PC-9 (cell line): ENCODE data around the gene CALD1. TPM values are rescaled to one million over a fixed set of nuclear protein-coding genes. Genes with fewer than 3 reads are reported as not detected.
A peak's percentile ranks its signal among the peaks of the same experiment; 100 is the strongest.

ENCODE experiments used
- BruUV-seq: library from RNA; stranded (reverse); fragments of 400-500 nt; replicated peaks from 2 replicates; lab custom pipeline; 2021; lab: Mats Ljungman, UMichigan
- CTCF ChIA-PET: fragments of 300-600 bp; sonication (Branson Sonifier 250); formaldehyde crosslinking; loops from one replicate; lab custom pipeline; 2022; ENCODE audit warnings: antibody characterized with exemption; lab: Charles Lee
- POLR2A ChIA-PET: fragments of 300-600 bp; sonication (Branson Sonifier 250); formaldehyde crosslinking; loops from one replicate; lab custom pipeline; 2022; ENCODE audit warnings: antibody characterized with exemption; ENCODE audit not compliant: unreplicated experiment; lab: Charles Lee
- DNase-seq, 2 experiments: peaks; one replicate each; pipeline versions ENCODE4 v3.0.0 to v3.0.0-alpha.2; 2015 to 2022; ENCODE audit warnings: mixed read lengths in 1 of 2
- H2AFZ ChIP-seq: fragments of 200-600 bp; sonication (generic); 2 replicates; pipeline ENCODE4 v1.8.1; 2017; ENCODE audit warnings: antibody characterized with exemption
- H3F3A ChIP-seq: fragments of 200-600 bp; sonication (generic); 2 replicates; pipeline ENCODE4 v1.8.1; 2017; ENCODE audit warnings: antibody characterized with exemption, mild to moderate bottlenecking, low read depth; ENCODE audit not compliant: insufficient read depth
- H3K27ac ChIP-seq: fragments of 200-600 bp; sonication (generic); 2 replicates; pipeline ENCODE4 v1.6.1; 2016; ENCODE audit warnings: mixed run types
- H3K27me3 ChIP-seq: fragments of 200-600 bp; sonication (generic); 2 replicates; pipeline ENCODE4 v1.6.1; 2016; ENCODE audit warnings: low read depth, mixed run types; ENCODE audit not compliant: insufficient read depth
- H3K36me3 ChIP-seq: fragments of 200-600 bp; sonication (generic); 2 replicates; pipeline ENCODE4 v1.6.1; 2016; ENCODE audit warnings: low read depth, mixed run types
- H3K4me1 ChIP-seq: fragments of 200-600 bp; sonication (generic); replicated peaks from 2 replicates; pipeline ENCODE4 v1.6.1; 2016; ENCODE audit warnings: mixed run types; ENCODE audit not compliant: insufficient read depth
- H3K4me2 ChIP-seq: fragments of 200-600 bp; sonication (generic); 2 replicates; pipeline ENCODE4 v1.6.1; 2017; ENCODE audit warnings: mixed run types
- H3K4me3 ChIP-seq: fragments of 200-600 bp; sonication (generic); 2 replicates; pipeline ENCODE4 v1.6.1; 2016; ENCODE audit warnings: mixed run types
- H3K79me2 ChIP-seq: fragments of 200-600 bp; sonication (generic); 2 replicates; pipeline ENCODE4 v1.6.1; 2017; ENCODE audit warnings: low read depth, mixed run types
- H3K9me2 ChIP-seq: fragments of 200-600 bp; sonication (generic); 2 replicates; pipeline ENCODE4 v1.8.1; 2017; ENCODE audit warnings: mild to moderate bottlenecking; ENCODE audit not compliant: insufficient read depth
- H3K9me3 ChIP-seq: fragments of 200-600 bp; sonication (generic); 2 replicates; pipeline ENCODE4 v1.8.1; 2016; ENCODE audit warnings: low read depth; ENCODE audit not compliant: insufficient read depth
- H4K20me1 ChIP-seq: fragments of 200-600 bp; sonication (generic); 2 replicates; pipeline ENCODE4 v1.8.1; 2017; ENCODE audit not compliant: insufficient read depth
- CTCF ChIP-seq: fragments of 200-600 bp; sonication (generic); conservative IDR thresholded peaks from 2 replicates; pipeline ENCODE4 v1.6.1; 2017; ENCODE audit warnings: mixed run types, antibody characterized with exemption, mild to moderate bottlenecking, moderate library complexity
- EZH2 ChIP-seq: fragments of 200-600 bp; sonication (generic); IDR thresholded peaks from 2 replicates; pipeline ENCODE4 v1.8.0; 2017; ENCODE audit warnings: antibody characterized with exemption, low read depth
- intact Hi-C: fragments of 100-400 bp; cut with micrococcal nuclease; formaldehyde crosslinking; loops from one replicate; pipeline ENCODE4 v1.10.0; 2022; ENCODE audit not compliant: unreplicated experiment
- total RNA-seq: library from RNA; stranded (reverse); gene quantifications from 2 replicates; pipeline ENCODE4 v1.2.3, GENCODE V29; 2021

Gene CALD1
- total RNA-seq, 1 experiment from 2014 or later: 84.4 TPM

- intact Hi-C loops: loop anchor here (1.0 to 5.0 kb wide), 4 partner anchors 50 to 278 kb away; partner anchors contain the start of genes CALD1 and CYREN
- Histone ChIP-seq H3K4me2 (peak overlapping the region; percentile 92), H3K4me1 (peaks cover 36% of the 10 kb centered on the region), H3F3A (peaks cover 7% of the 10 kb centered on the region; the same call in 1 of the 2 replicates), H4K20me1 (no peaks in the 10 kb centered on the region), H3K27me3 (no peaks in the 10 kb centered on the region), H3K9me3 (peaks cover 15% of the 10 kb centered on the region; the same call in 1 of the 2 replicates), H2AFZ (peak overlapping the region; percentile 83), H3K9me2 (no peaks in the 10 kb centered on the region), H3K79me2 (peaks cover 23% of the 10 kb centered on the region), H3K27ac (peak overlapping the region; percentile 43), H3K4me3 (peak overlapping the region; percentile 63), H3K36me3 (no peaks in the 10 kb centered on the region)
- ChIA-PET CTCF (no interaction called here), POLR2A (interaction anchor here (0.7 kb wide), 2 partner anchors 106 to 364 kb away, joined by 8 to 11 read pairs; no protein-coding TSS in a partner anchor)
- peak in 1 of 2 experiments; percentile 58 for DNase-seq
- TF ChIP-seq EZH2 (no peak), CTCF (no peak)
- TSS peak; percentile 56 for BruUV-seq
These were observed 112.6 kb downstream of the CALD1 start for GRCh38 chr7:134891696-134892678.

- TF ChIP-seq CTCF: no peak
- no peak for TF ChIP-seq EZH2
- Histone ChIP-seq H3K79me2 (peaks cover 23% of the 10 kb centered on the region), H2AFZ (no peak overlapping the region), H4K20me1 (no peaks in the 10 kb centered on the region), H3K36me3 (no peaks in the 10 kb centered on the region), H3K9me3 (peaks cover 16% of the 10 kb centered on the region; the same call in 1 of the 2 replicates), H3K4me3 (no peak overlapping the region), H3K9me2 (no peaks in the 10 kb centered on the region), H3K4me2 (peak overlapping the region; percentile 92), H3K27me3 (no peaks in the 10 kb centered on the region), H3K27ac (no peak overlapping the region), H3F3A (0 out of 2 replicates have a peak, but pooled peaks cover 3% of the 10 kb centered on the region), H3K4me1 (peaks cover 26% of the 10 kb centered on the region)
- POLR2A ChIA-PET: interaction anchor here (0.6 kb wide), 1 partner anchor 175 kb away, joined by 4 read pairs; no protein-coding TSS in a partner anchor
- CTCF ChIA-PET: no interaction called here
- DNase-seq: no peak
- intact Hi-C loops: loop anchor here (5.0 kb wide), 2 partner anchors 49 to 186 kb away; no protein-coding TSS in a partner anchor
- no TSS peak for BruUV-seq
These were observed 113.5 kb downstream of the CALD1 start for GRCh38 chr7:134892963-134893362.

- intact Hi-C loops: loop anchor here (5.0 kb wide), 2 partner anchors 48 to 187 kb away; no protein-coding TSS in a partner anchor
- Histone ChIP-seq H3K27me3 (no peaks in the 10 kb centered on the region), H3K27ac (no peak overlapping the region), H2AFZ (no peak overlapping the region), H3K9me2 (no peaks in the 10 kb centered on the region), H3K9me3 (peaks cover 19% of the 10 kb centered on the region; the same call in 1 of the 2 replicates), H3F3A (no peaks in the 10 kb centered on the region), H3K4me3 (no peak overlapping the region), H3K79me2 (peaks cover 23% of the 10 kb centered on the region), H3K4me1 (peaks cover 23% of the 10 kb centered on the region), H3K4me2 (no peak overlapping the region), H4K20me1 (no peaks in the 10 kb centered on the region), H3K36me3 (no peaks in the 10 kb centered on the region)
- CTCF ChIA-PET: no interaction called here
- POLR2A ChIA-PET: no interaction called here
- TF ChIP-seq CTCF (no peak), EZH2 (no peak)
- no TSS peak for BruUV-seq
- no peak for DNase-seq
These were observed 114.5 kb downstream of the CALD1 start for GRCh38 chr7:134893920-134894319.
